Urinary bladder (tissue), 4 donors: ENCODE measurements around the gene TSC22D2. TPM values are rescaled to one million over a fixed set of nuclear protein-coding genes. Genes with fewer than 3 reads are reported as not detected.
"Not testable (repeated sequence)": the region's sequence is repeated elsewhere in the genome, so short reads cannot be mapped to it uniquely, and the experiment has no call there.

Experiments used
- DNase-seq: peaks from one replicate; pipeline ENCODE4 v3.0.0-alpha.2; 2015; ENCODE audit errors: extremely low spot score
- H3K27ac ChIP-seq: one replicate; pipeline ENCODE4 v1.5.1; 2013; ENCODE audit warnings: low read depth, mild to moderate bottlenecking, moderate library complexity
- H3K36me3 ChIP-seq: one replicate; pipeline ENCODE4 v1.6.1; 2013; ENCODE audit warnings: mild to moderate bottlenecking, moderate library complexity; ENCODE audit not compliant: insufficient read depth
- H3K4me1 ChIP-seq: one replicate; pipeline ENCODE4 v1.6.1; 2013; ENCODE audit warnings: mild to moderate bottlenecking, moderate library complexity; ENCODE audit not compliant: insufficient read depth
- H3K4me3 ChIP-seq: one replicate; pipeline ENCODE4 v1.5.1; 2013; ENCODE audit warnings: low read depth, low read length
- WGBS: extraction: QIAGEN DNeasy Blood & Tissue Kit; methylation state at CpG from one replicate; pipeline ENCODE4 v1.1.7; 2013; 5-methylcytosine and 5-hydroxymethylcytosine counted together
- polyA plus RNA-seq: library from polyadenylated mRNA; stranded (reverse); fragments of 200-250 nt; gene quantifications from one replicate; pipeline ENCODE4 v1.2.3, GENCODE V29; 2013
- total RNA-seq: library from RNA; depleted of rRNA; stranded (reverse); fragments of >200 nt; gene quantifications from one replicate; pipeline ENCODE4 v1.2.3, GENCODE V29; 2014
- donor health status: healthy with polysubstance abuse.
- donor health status: healthy.

TSC22D2 gene
- total and polyA plus RNA-seq, 2 donors: 16.3 to 48.3 TPM

- DNase-seq: no peak
- no peak overlapping the region for H3K4me3 ChIP-seq
Observed at GRCh38 chr3:150483226-150483625, 75.1 kb downstream of the TSC22D2 start.

GRCh38 chr3:150484410-150484809 is 76.3 kb downstream of the TSC22D2 start:
- Histone ChIP-seq H3K4me3 (no peak overlapping the region), H3K4me1 (no peaks in the 10 kb centered on the region), H3K36me3 (no peaks in the 10 kb centered on the region), H3K27ac (no peak overlapping the region)
- 96% methylated on average over 1 of the region's 1 CpG for WGBS
- DNase-seq: no peak

More at GRCh38 chr3:150483226-150483625, 75.1 kb downstream of the TSC22D2 start:
- Histone ChIP-seq H3K4me1 (no peaks in the 10 kb centered on the region), H3K27ac (no peak overlapping the region), H3K36me3 (no peaks in the 10 kb centered on the region)

GRCh38 chr3:150488867-150489266 is 80.8 kb downstream of the TSC22D2 start:
- Histone ChIP-seq H3K36me3 (no peaks in the 10 kb centered on the region), H3K27ac (no peak overlapping the region), H3K4me3 (no peak overlapping the region), H3K4me1 (no peaks in the 10 kb centered on the region)
- DNase-seq: no peak
- WGBS: 80% methylated on average over 2 of the region's 2 CpGs

- Histone ChIP-seq H3K4me3 (no peak overlapping the region), H3K27ac (no peak overlapping the region)
- 96% methylated on average over 2 of the region's 2 CpGs for WGBS
Observed at GRCh38 chr3:150490277-150490986, 82.3 kb downstream of the TSC22D2 start.

GRCh38 chr3:150494411-150494977 is 86.4 kb downstream of the TSC22D2 start:
- Histone ChIP-seq H3K27ac (no peak overlapping the region), H3K4me1 (no peaks in the 10 kb centered on the region), H3K4me3 (no peak overlapping the region), H3K36me3 (no peaks in the 10 kb centered on the region)
- 93% methylated on average over 5 of the region's 5 CpGs for WGBS
- no peak for DNase-seq

More at GRCh38 chr3:150490277-150490986, 82.3 kb downstream of the TSC22D2 start:
- no peak for DNase-seq
- H3K36me3 ChIP-seq: no peaks in the 10 kb centered on the region
- H3K4me1 ChIP-seq: no peaks in the 10 kb centered on the region

GRCh38 chr3:150495149-150495548 is 87.1 kb downstream of the TSC22D2 start:
- Histone ChIP-seq H3K4me3 (no peak overlapping the region), H3K27ac (no peak overlapping the region), H3K36me3 (no peaks in the 10 kb centered on the region), H3K4me1 (no peaks in the 10 kb centered on the region)
- DNase-seq: no peak
- 73% methylated on average over 1 of the region's 1 CpG for WGBS

GRCh38 chr3:150495563-150496168 is 87.6 kb downstream of the TSC22D2 start:
- WGBS: 4% methylated on average over 2 of the region's 2 CpGs
- Histone ChIP-seq H3K36me3 (no peaks in the 10 kb centered on the region), H3K27ac (no peak overlapping the region), H3K4me3 (no peak overlapping the region), H3K4me1 (no peaks in the 10 kb centered on the region)
- DNase-seq: peak; percentile 50

DNA sequence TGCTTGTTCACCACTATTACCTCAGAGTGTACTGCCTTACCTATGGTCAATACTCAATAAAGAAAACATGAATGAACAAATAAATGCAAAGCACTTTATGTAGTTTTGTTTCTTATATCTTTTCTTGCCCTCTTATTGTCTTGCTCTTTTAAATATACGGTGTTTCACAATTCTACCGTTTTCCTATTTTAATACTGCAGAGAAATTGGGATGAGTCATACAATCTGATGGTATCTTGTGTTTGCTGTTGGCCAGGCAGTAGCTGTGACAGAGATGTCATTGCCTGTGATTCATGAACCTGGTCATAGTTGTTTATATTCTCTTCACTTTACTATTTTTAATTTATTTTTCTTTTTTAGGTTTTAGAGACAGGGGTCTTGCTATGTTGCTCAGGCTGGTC is 89.9 kb downstream of the TSC22D2 start:
- 60% methylated on average over 2 of the region's 2 CpGs for WGBS
- H3K4me3 ChIP-seq: no peak overlapping the region
- no peak for DNase-seq
- H3K4me1 ChIP-seq: no peaks in the 10 kb centered on the region
- H3K27ac ChIP-seq: no peak overlapping the region
- H3K36me3 ChIP-seq: no peaks in the 10 kb centered on the region

- H3K27ac ChIP-seq, H3K36me3 ChIP-seq, DNase-seq, H3K4me1 ChIP-seq, H3K4me3 ChIP-seq: not testable (repeated sequence)
- WGBS: 100% methylated on average over 1 of the region's 1 CpG
Observed at GRCh38 chr3:150500960-150501359, 92.9 kb downstream of the TSC22D2 start.

DNA sequence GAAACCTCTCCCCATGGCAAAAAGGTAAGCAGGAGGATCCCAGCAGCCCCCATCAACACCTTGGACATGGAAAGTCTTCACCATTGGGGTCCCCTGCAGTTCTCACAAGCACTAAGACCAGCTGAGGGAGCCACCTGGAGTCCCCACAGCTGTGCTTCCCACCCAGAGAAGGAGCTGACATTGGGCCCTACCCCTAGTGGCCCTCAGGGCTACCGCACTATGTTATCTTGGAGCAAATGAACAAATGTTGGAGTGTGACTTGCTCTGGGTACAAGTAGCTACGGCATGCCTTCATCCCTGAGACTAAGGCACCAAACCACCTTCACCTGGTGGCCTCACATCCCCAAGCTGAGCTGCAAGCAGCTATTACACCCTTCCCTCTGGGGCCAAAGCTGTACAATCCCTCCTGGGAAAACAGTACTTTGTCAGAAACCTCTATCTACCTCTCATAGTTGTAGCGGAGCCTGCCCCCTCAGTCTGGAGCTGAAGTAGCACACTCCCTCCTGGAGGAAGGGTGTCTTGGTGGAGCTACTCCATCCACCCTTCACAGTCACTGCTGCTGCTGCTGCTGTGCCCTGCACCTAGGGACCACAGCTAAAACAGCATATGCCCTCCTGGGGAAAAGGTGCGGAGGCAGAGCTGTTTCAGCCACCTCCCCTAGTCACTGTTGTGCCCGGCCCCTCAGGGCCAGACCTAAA is 95.5 kb downstream of the TSC22D2 start:
- 87% methylated on average over 5 of the region's 5 CpGs for WGBS

GRCh38 chr3:150504483-150504882 is 96.4 kb downstream of the TSC22D2 start:
- no peak for DNase-seq
- H3K4me3 ChIP-seq: no peak overlapping the region
- H3K27ac ChIP-seq: no peak overlapping the region
- H3K36me3 ChIP-seq: no peaks in the 10 kb centered on the region
- no peaks in the 10 kb centered on the region for H3K4me1 ChIP-seq
- 80% methylated on average over 3 of the region's 3 CpGs for WGBS

More for the DNA sequence above, 95.5 kb downstream of the TSC22D2 start:
- DNase-seq: no peak
- Histone ChIP-seq H3K4me1 (no peaks in the 10 kb centered on the region), H3K27ac (no peak overlapping the region), H3K36me3 (no peaks in the 10 kb centered on the region), H3K4me3 (no peak overlapping the region)

DNA sequence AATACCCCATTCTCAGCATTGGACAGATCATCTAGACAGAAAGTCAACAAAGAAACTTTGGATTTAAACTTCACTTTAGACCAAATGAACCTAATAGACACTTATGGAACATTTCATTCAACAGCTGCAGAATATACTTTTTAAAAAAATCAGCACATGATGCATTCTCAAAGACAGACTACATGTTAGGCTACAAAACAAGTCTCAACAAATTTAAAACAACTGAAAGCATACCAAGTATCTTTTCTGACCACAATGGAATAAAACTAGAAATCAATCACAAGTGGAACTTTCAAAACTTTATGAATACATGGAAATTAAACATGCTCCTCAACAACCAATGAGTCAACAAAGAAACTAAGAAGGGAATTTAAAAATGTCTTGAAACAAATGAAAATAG is 100.3 kb downstream of the TSC22D2 start:
- Histone ChIP-seq H3K36me3 (no peaks in the 10 kb centered on the region), H3K27ac (no peak overlapping the region), H3K4me3 (no peak overlapping the region), H3K4me1 (no peaks in the 10 kb centered on the region)
- no peak for DNase-seq

GRCh38 chr3:150509780-150510179 is 101.7 kb downstream of the TSC22D2 start:
- no peaks in the 10 kb centered on the region for H3K4me1 ChIP-seq
- H3K36me3 ChIP-seq: no peaks in the 10 kb centered on the region
- H3K4me3 ChIP-seq: no peak overlapping the region
- WGBS: 91% methylated on average over 2 of the region's 2 CpGs
- no peak for DNase-seq
- H3K27ac ChIP-seq: no peak overlapping the region
